DOHH2 (cell line): ENCODE results near the gene CRTAC1.

ENCODE experiments used
- H3F3A ChIP-seq: fragments of 200-600 bp; sonication (generic), shearing (Covaris generic); 2 replicates; pipeline ENCODE4 v1.6.0; 2016; ENCODE audit warnings: antibody characterized with exemption, mild to moderate bottlenecking; ENCODE audit not compliant: control insufficient read depth, insufficient read depth
- H3K27ac ChIP-seq: fragments of 200-600 bp; sonication (generic); 2 replicates; pipeline ENCODE4 v1.5.1; 2014; ENCODE audit warnings: low read depth, mild to moderate bottlenecking, low read length, moderate library complexity
- H3K27me3 ChIP-seq: fragments of 200-600 bp; sonication (generic); 2 replicates; pipeline ENCODE4 v1.6.1; 2014; ENCODE audit warnings: mild to moderate bottlenecking, low read length, mixed read lengths; ENCODE audit not compliant: control insufficient read depth
- H3K36me3 ChIP-seq: fragments of 200-600 bp; sonication (generic); 2 replicates; pipeline ENCODE4 v1.6.1; 2014; ENCODE audit warnings: mild to moderate bottlenecking, low read length, moderate library complexity, mixed read lengths; ENCODE audit not compliant: control insufficient read depth
- H3K4me1 ChIP-seq: fragments of 200-600 bp; sonication (generic); 2 replicates; pipeline ENCODE4 v1.6.1; 2014; ENCODE audit warnings: mild to moderate bottlenecking, low read length, mixed read lengths; ENCODE audit not compliant: control insufficient read depth
- H3K4me2 ChIP-seq: fragments of 200-600 bp; sonication (generic); 2 replicates; pipeline ENCODE4 v1.6.0; 2014; ENCODE audit warnings: mild to moderate bottlenecking, low read length, moderate library complexity
- H3K4me3 ChIP-seq: fragments of 200-600 bp; sonication (generic); 2 replicates; pipeline ENCODE4 v1.5.1; 2014; ENCODE audit warnings: mild to moderate bottlenecking, low read length, mixed read lengths
- H3K79me2 ChIP-seq: fragments of 200-600 bp; sonication (generic); 2 replicates; pipeline ENCODE4 v1.6.1; 2014; ENCODE audit warnings: mild to moderate bottlenecking, low read length, mixed read lengths; ENCODE audit not compliant: control insufficient read depth
- H3K9me2 ChIP-seq: fragments of 200-600 bp; sonication (generic); replicated peaks from 2 replicates; pipeline ENCODE4 v1.6.1; 2014; ENCODE audit warnings: mild to moderate bottlenecking, low read length, mixed read lengths; ENCODE audit not compliant: control insufficient read depth
- H3K9me3 ChIP-seq: fragments of 200-600 bp; sonication (generic); 2 replicates; pipeline ENCODE4 v1.6.1; 2014; ENCODE audit warnings: antibody characterized with exemption, low read length, mixed read lengths; ENCODE audit not compliant: control insufficient read depth, insufficient read depth
- H4K20me1 ChIP-seq: fragments of 200-600 bp; sonication (generic); 2 replicates; pipeline ENCODE4 v1.6.0; 2014; ENCODE audit warnings: low read depth, mild to moderate bottlenecking, antibody characterized with exemption, low read length, moderate library complexity; ENCODE audit not compliant: control insufficient read depth, insufficient read depth
- EZH2phosphoT487 ChIP-seq: fragments of 200-600 bp; sonication (generic); IDR thresholded peaks from 2 replicates; pipeline ENCODE4 v1.6.1; 2017; ENCODE audit warnings: borderline replicate concordance, mild to moderate bottlenecking, antibody characterized with exemption, low read length, moderate library complexity, mixed read lengths
- TF ChIP-seq, protein P1 (sequence below): fragments of 200-600 bp; sonication (generic); IDR thresholded peaks from one replicate; pipeline ENCODE4 v1.5.1; 2014; ENCODE audit warnings: antibody characterized with exemption, mild to moderate bottlenecking, low read depth, low read length; ENCODE audit not compliant: poor library complexity, severe bottlenecking

The CRTAC1 gene

DNA sequence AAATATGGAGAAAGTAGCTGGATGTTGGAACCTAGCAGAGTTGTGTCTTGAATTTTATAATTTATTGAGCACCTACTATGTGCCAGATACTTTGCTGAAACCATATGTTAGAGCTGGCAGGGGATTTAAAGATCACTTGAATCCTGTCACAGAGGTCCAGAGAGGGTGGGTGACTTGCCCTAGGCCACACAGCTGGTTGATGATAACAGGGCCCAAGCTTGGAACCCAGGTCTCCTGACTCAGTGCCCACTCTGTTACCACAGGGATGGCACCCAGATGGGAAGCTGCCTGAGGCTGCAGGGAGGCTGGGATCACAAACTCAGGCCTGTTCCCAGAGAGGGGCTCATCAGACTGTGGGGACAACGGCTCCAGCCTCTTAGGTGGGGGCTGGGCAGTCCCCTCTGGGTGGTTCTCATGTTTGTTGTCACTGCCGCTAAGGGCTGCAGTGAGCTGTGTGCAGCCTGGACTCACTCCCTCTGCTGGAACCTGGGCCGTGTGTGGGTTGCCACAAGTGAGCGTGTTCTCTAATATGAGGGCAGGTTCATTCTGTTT, 162.2 kb downstream of the CRTAC1 start:
- H3K9me2 ChIP-seq = no peaks in the 10 kb centered on the region
- H3K27ac ChIP-seq = no peak overlapping the region
- H3K4me2 ChIP-seq = no peak overlapping the region
- H4K20me1 ChIP-seq = no peaks in the 10 kb centered on the region
- no peak for TF ChIP-seq EZH2phosphoT487
- TF ChIP-seq, protein P1, sequence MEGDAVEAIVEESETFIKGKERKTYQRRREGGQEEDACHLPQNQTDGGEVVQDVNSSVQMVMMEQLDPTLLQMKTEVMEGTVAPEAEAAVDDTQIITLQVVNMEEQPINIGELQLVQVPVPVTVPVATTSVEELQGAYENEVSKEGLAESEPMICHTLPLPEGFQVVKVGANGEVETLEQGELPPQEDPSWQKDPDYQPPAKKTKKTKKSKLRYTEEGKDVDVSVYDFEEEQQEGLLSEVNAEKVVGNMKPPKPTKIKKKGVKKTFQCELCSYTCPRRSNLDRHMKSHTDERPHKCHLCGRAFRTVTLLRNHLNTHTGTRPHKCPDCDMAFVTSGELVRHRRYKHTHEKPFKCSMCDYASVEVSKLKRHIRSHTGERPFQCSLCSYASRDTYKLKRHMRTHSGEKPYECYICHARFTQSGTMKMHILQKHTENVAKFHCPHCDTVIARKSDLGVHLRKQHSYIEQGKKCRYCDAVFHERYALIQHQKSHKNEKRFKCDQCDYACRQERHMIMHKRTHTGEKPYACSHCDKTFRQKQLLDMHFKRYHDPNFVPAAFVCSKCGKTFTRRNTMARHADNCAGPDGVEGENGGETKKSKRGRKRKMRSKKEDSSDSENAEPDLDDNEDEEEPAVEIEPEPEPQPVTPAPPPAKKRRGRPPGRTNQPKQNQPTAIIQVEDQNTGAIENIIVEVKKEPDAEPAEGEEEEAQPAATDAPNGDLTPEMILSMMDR = no peak
- no peaks in the 10 kb centered on the region for H3K9me3 ChIP-seq
- peaks cover 29% of the 10 kb centered on the region for H3K27me3 ChIP-seq
- no peaks in the 10 kb centered on the region for H3K36me3 ChIP-seq
- no peaks in the 10 kb centered on the region for H3F3A ChIP-seq
- H3K4me1 ChIP-seq = peaks cover 3% of the 10 kb centered on the region; the same call in 1 of the 2 replicates
- no peak overlapping the region for H3K4me3 ChIP-seq
- H3K79me2 ChIP-seq = no peaks in the 10 kb centered on the region

DNA sequence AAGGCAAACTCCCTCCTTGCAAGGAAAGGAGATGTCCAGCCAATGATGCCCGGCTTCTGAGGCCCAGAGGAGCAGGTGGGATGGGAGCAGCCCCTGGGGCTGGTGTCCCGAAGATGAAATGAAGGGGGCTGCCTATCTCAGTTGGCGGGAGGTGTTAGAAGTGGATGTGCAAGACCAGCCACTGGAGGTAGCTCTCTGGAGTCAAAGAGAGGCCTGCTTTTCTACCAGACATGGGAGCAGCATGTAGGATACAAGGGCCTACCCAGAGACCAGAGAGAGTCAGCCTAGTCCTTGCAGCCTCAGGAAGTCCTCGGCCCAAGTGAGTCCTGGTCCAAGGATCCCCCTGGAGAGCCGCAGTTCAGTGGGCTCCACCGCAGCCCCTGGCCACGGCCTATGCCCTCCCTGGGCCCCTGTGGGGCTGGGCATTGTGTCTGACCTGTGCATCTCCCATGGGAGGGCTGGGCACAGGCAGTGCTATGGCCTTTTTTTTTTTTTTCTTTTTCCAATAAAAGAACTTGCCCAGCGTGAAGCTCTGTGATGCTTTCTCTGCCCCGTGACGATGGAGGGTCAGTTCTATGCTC, 163.1 kb downstream of the CRTAC1 start:
- H3K27ac ChIP-seq = no peak overlapping the region
- H3K36me3 ChIP-seq = no peaks in the 10 kb centered on the region
- H3K4me3 ChIP-seq = no peak overlapping the region
- no peaks in the 10 kb centered on the region for H3F3A ChIP-seq
- TF ChIP-seq, protein P1 = no peak
- TF ChIP-seq EZH2phosphoT487 = no peak
- no peaks in the 10 kb centered on the region for H4K20me1 ChIP-seq
- H3K4me1 ChIP-seq = peaks cover 3% of the 10 kb centered on the region; the same call in 1 of the 2 replicates
- no peaks in the 10 kb centered on the region for H3K9me3 ChIP-seq
- no peaks in the 10 kb centered on the region for H3K79me2 ChIP-seq
- H3K27me3 ChIP-seq = peaks cover 27% of the 10 kb centered on the region
- no peaks in the 10 kb centered on the region for H3K9me2 ChIP-seq
- no peak overlapping the region for H3K4me2 ChIP-seq

DNA sequence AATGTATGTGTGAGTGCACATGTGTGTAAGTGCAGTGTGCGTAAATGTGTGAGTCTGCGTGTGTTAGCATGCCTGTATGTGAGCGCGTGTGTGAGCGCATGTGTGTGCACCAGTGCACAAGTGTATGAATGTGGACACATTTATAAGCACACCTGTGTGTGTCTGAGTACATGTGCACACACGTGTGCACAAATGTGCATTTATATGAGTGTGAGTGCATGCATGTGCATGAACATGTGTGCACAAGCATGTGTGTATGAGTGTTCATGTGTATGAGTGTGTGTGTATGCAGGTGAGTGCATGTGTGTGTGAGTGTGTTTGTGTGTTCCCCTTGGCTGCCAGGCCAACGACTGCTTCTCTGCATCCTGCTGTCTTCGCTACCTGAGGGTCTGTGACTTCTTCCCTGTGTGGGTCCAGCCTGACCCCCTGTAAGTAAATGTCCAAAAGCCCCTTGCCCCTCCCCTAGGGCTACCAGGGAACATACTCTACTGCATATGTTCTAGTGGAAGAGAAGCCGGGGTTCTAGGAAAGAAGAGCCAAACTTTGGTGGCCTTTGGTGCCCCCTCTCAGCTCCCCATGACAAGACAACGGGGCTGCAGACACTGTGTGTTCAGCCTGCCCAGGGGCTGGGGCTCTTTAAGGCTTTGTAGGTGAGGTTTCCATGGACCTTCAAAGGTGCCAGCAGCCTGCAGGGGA, 163.7 kb downstream of the CRTAC1 start:
- Histone ChIP-seq H3K79me2 (no peaks in the 10 kb centered on the region), H3K9me2 (no peaks in the 10 kb centered on the region), H3K27me3 (peaks cover 31% of the 10 kb centered on the region), H3K9me3 (no peaks in the 10 kb centered on the region), H3K36me3 (no peaks in the 10 kb centered on the region), H3K4me1 (peaks cover 3% of the 10 kb centered on the region; the same call in 1 of the 2 replicates), H4K20me1 (no peaks in the 10 kb centered on the region), H3K4me2 (no peak overlapping the region), H3F3A (no peaks in the 10 kb centered on the region), H3K4me3 (no peak overlapping the region), H3K27ac (no peak overlapping the region)
- no peak for TF ChIP-seq EZH2phosphoT487
- TF ChIP-seq, protein P1 = no peak
